Duodenal mucosa (tissue), 2 donors: ENCODE measurements around the gene MPZ.

Source experiments
- H3K27ac ChIP-seq: one replicate; pipeline ENCODE4 v1.7.0; 2013; ENCODE audit warnings: low read depth, low read length
- H3K27me3 ChIP-seq, 2 donors: one replicate each; pipeline ENCODE4 v1.7.0; 2013; ENCODE audit warnings: low read length in 2 of 2, control low read depth in 1 of 2; ENCODE audit not compliant: insufficient read depth in 2 of 2, control insufficient read depth in 1 of 2
- H3K36me3 ChIP-seq, 2 donors: one replicate each; pipeline ENCODE4 v1.7.0; 2013; ENCODE audit warnings: low read length in 2 of 2, control low read depth in 1 of 2; ENCODE audit not compliant: insufficient read depth in 2 of 2, control insufficient read depth in 1 of 2
- H3K4me1 ChIP-seq, 2 donors: one replicate each; pipeline ENCODE4 v1.7.0; 2013; ENCODE audit warnings: low read length in 2 of 2, control low read depth in 1 of 2; ENCODE audit not compliant: insufficient read depth in 2 of 2, control insufficient read depth in 1 of 2
- H3K4me3 ChIP-seq, 2 donors: one replicate each; pipeline ENCODE4 v1.7.0; 2013; ENCODE audit warnings: low read length in 2 of 2, low read depth in 1 of 2
- H3K9ac ChIP-seq, 2 donors: one replicate each; pipeline ENCODE4 v1.7.0; 2013; ENCODE audit warnings: low read length in 2 of 2, low read depth in 1 of 2
- H3K9me3 ChIP-seq, 2 donors: one replicate each; pipeline ENCODE4 v1.7.0; 2013; ENCODE audit warnings: low read length in 2 of 2, control low read depth in 1 of 2; ENCODE audit not compliant: control insufficient read depth in 1 of 2

The MPZ gene

GRCh38 chr1:161309868-161310267 lies at the start of gene MPZ:
Gene MPZ (minus strand): TSS chr1:161309968. CDS start chr1:161309905, 63 bp downstream.
- H3K9ac ChIP-seq = no peak within 1 kb of the TSS
- no peak within 1 kb of the TSS for H3K27ac ChIP-seq
- no peaks in the 10 kb centered on the region for H3K36me3 ChIP-seq
- H3K4me1 ChIP-seq = peaks cover 10 to 16% of the 10 kb centered on the region in 2 donors
- no peaks in the 10 kb centered on the region for H3K27me3 ChIP-seq
- no peaks in the 10 kb centered on the region for H3K9me3 ChIP-seq
- no peak within 1 kb of the TSS for H3K4me3 ChIP-seq

GRCh38 chr1:161359291-161359690 lies 49.5 kb upstream of the MPZ start:
- no peak overlapping the region for H3K27ac ChIP-seq

GRCh38 chr1:161357073-161357472 lies 47.3 kb upstream of the MPZ start:
- H3K4me1 ChIP-seq = no peaks in the 10 kb centered on the region
- no peaks in the 10 kb centered on the region for H3K9me3 ChIP-seq
- no peak overlapping the region for H3K4me3 ChIP-seq
- peaks cover 0 to 6% of the 10 kb centered on the region in 2 donors for H3K36me3 ChIP-seq
- no peak overlapping the region for H3K27ac ChIP-seq
- no peaks in the 10 kb centered on the region for H3K27me3 ChIP-seq
- no peak overlapping the region for H3K9ac ChIP-seq

More at GRCh38 chr1:161359291-161359690, 49.5 kb upstream of the MPZ start:
- no peaks in the 10 kb centered on the region for H3K9me3 ChIP-seq
- H3K4me3 ChIP-seq = no peak overlapping the region
- no peaks in the 10 kb centered on the region for H3K4me1 ChIP-seq
- H3K9ac ChIP-seq = no peak overlapping the region
- no peaks in the 10 kb centered on the region for H3K27me3 ChIP-seq
- H3K36me3 ChIP-seq = peaks cover 5 to 19% of the 10 kb centered on the region in 2 donors

DNA sequence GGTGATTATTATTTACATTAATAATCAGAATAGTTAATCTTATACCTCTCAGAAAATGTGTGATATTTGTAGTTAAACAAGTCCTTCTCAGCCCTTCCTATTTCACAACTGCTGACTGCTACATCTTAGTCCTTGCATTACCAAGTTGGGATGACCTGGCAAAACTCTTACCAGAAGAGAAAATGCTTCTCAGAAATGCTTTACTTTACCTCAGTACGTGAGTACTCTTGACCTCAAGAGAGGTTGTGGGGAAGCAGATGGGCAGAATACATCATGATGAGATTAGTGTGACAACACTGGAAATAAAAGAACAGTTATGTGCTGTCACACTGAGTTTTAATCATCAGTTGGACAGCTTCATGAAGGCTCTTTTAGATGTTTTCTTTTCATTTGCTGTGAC lies 41.7 kb upstream of the MPZ start:
- no peaks in the 10 kb centered on the region for H3K9me3 ChIP-seq
- H3K4me3 ChIP-seq = no peak overlapping the region
- H3K27me3 ChIP-seq = no peaks in the 10 kb centered on the region
- no peaks in the 10 kb centered on the region for H3K4me1 ChIP-seq
- no peak overlapping the region for H3K9ac ChIP-seq
- H3K36me3 ChIP-seq = peaks cover 4 to 11% of the 10 kb centered on the region in 2 donors
- H3K27ac ChIP-seq = no peak overlapping the region

DNA sequence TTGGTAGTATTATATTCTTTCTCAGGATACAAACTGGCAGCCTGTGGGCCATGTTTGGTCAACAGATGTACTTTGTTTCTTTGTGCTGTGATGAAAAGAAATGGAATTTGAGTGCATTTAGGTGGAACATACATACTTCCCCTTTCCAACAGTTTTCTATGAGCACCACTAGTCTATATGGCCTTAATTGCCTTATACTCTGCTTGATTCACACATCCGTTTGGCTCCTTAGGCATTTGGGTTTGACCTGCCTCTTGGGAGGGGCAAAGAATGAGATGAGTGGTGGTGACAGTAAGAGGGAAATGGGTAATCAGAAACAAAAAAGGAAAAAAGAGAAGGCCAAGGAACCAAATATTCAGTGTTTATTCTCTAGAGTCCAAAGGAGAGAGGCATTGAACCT lies 40.9 kb upstream of the MPZ start:
- no peak overlapping the region for H3K9ac ChIP-seq
- H3K4me3 ChIP-seq = no peak overlapping the region
- no peaks in the 10 kb centered on the region for H3K27me3 ChIP-seq
- H3K36me3 ChIP-seq = peaks cover 4 to 11% of the 10 kb centered on the region in 2 donors
- H3K27ac ChIP-seq = no peak overlapping the region
- no peaks in the 10 kb centered on the region for H3K4me1 ChIP-seq
- H3K9me3 ChIP-seq = no peaks in the 10 kb centered on the region

- H3K36me3 ChIP-seq = peaks cover 20 to 55% of the 10 kb centered on the region in 2 donors
- H3K4me1 ChIP-seq = no peaks in the 10 kb centered on the region
- no peak overlapping the region for H3K27ac ChIP-seq
- no peaks in the 10 kb centered on the region for H3K27me3 ChIP-seq
- no peak overlapping the region for H3K9ac ChIP-seq
- H3K9me3 ChIP-seq = no peaks in the 10 kb centered on the region
- no peak overlapping the region for H3K4me3 ChIP-seq
Measured at GRCh38 chr1:161342821-161343220, 33.1 kb upstream of the MPZ start.

GRCh38 chr1:161342177-161342576 lies 32.4 kb upstream of the MPZ start:
- H3K4me1 ChIP-seq = no peaks in the 10 kb centered on the region
- no peaks in the 10 kb centered on the region for H3K9me3 ChIP-seq
- peaks cover 20 to 59% of the 10 kb centered on the region in 2 donors for H3K36me3 ChIP-seq
- H3K27me3 ChIP-seq = no peaks in the 10 kb centered on the region
- no peak overlapping the region for H3K27ac ChIP-seq
- H3K4me3 ChIP-seq = no peak overlapping the region
- H3K9ac ChIP-seq = no peak overlapping the region

GRCh38 chr1:161335796-161336195 lies 26.0 kb upstream of the MPZ start:
- no peaks in the 10 kb centered on the region for H3K27me3 ChIP-seq
- no peak overlapping the region for H3K27ac ChIP-seq
- H3K4me1 ChIP-seq = no peaks in the 10 kb centered on the region
- no peak overlapping the region for H3K4me3 ChIP-seq
- H3K9ac ChIP-seq = no peak overlapping the region
- no peaks in the 10 kb centered on the region for H3K9me3 ChIP-seq
- peaks cover 13 to 68% of the 10 kb centered on the region in 2 donors for H3K36me3 ChIP-seq

GRCh38 chr1:161333166-161333565 lies 23.4 kb upstream of the MPZ start:
- no peak overlapping the region for H3K27ac ChIP-seq
- no peak overlapping the region for H3K9ac ChIP-seq
- H3K4me3 ChIP-seq = no peak overlapping the region
- no peaks in the 10 kb centered on the region for H3K27me3 ChIP-seq
- H3K36me3 ChIP-seq = peaks cover 20 to 78% of the 10 kb centered on the region in 2 donors
- H3K9me3 ChIP-seq = no peaks in the 10 kb centered on the region
- H3K4me1 ChIP-seq = no peaks in the 10 kb centered on the region

DNA sequence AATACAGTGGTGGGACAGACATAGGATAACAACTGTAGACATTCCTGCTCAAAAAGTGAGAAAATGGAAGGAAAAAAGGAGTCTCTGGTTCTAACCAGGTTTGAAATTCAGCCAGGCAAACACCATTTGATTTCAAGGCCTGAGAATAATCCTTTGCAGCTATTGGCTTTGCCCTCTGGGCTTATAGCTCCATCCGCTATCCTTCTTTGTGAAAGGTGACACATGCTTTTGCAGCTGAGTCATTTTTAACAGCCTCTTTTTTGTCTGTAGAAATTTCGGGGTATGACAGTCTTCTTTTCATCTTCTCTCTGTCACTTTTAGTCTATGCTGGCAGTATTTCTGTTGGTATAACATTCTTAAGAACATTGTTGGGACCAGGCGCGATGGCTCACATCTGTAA lies 20.6 kb upstream of the MPZ start:
- Histone ChIP-seq H3K4me3 (no peak overlapping the region), H3K36me3 (peaks cover 20 to 73% of the 10 kb centered on the region in 2 donors), H3K9me3 (no peaks in the 10 kb centered on the region), H3K27ac (no peak overlapping the region), H3K4me1 (no peaks in the 10 kb centered on the region), H3K9ac (no peak overlapping the region), H3K27me3 (no peaks in the 10 kb centered on the region)

GRCh38 chr1:161324020-161324419 lies 14.3 kb upstream of the MPZ start:
- Histone ChIP-seq H3K27ac (no peak overlapping the region), H3K27me3 (no peaks in the 10 kb centered on the region), H3K9me3 (no peaks in the 10 kb centered on the region), H3K4me3 (no peak overlapping the region), H3K36me3 (peaks cover 4 to 34% of the 10 kb centered on the region in 2 donors), H3K4me1 (peaks cover 0 to 8% of the 10 kb centered on the region in 2 donors), H3K9ac (no peak overlapping the region)
